Tibial nerve (tissue), 4 donors: Measurements from ENCODE around the gene EMILIN1.

Experiments used
- EP300 ChIP-seq, 2 donors: sonication (generic); formaldehyde crosslinking; IDR thresholded peaks; one replicate each; pipeline ENCODE4 v1.6.1; 2017; ENCODE audit warnings: antibody characterized with exemption in 2 of 2, mild to moderate bottlenecking in 1 of 2
- POLR2A ChIP-seq, 2 donors: fragments of 450-650 bp; IDR thresholded peaks; one replicate each; pipeline ENCODE4 v1.6.1; 2017; ENCODE audit warnings: antibody characterized with exemption in 2 of 2, mild to moderate bottlenecking in 2 of 2, moderate library complexity in 2 of 2
- TF ChIP-seq, protein P1 (sequence below), 5 experiments: fragments of 200-600 bp in 3 of 5; fragments of 450-650 bp in 2 of 5; sonication (generic) in 3 of 5; IDR thresholded peaks; one replicate each; pipeline ENCODE4 v1.5.1; 2016 to 2019; ENCODE audit warnings: antibody characterized with exemption in 5 of 5, mild to moderate bottlenecking in 3 of 5, moderate library complexity in 2 of 5

DNA sequence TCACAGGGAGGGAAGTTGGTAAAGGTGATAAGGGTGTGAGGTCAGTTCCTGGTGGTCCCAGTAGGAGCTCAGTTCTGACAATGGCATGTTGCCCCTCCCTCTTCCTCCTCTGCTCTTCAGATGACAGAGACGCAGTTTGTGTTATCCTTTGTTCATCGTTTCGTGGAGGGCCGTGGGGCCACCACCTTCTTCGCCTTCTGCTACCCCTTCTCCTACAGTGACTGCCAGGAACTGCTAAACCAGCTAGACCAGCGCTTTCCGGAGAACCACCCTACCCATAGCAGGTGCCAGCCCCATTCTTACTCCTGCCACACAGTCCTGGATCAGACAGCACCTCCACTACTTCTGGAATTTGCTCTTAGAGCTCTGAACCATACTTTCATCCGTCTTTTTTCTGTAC, 24.6 kb upstream of the EMILIN1 start:
- TF ChIP-seq, protein P1, sequence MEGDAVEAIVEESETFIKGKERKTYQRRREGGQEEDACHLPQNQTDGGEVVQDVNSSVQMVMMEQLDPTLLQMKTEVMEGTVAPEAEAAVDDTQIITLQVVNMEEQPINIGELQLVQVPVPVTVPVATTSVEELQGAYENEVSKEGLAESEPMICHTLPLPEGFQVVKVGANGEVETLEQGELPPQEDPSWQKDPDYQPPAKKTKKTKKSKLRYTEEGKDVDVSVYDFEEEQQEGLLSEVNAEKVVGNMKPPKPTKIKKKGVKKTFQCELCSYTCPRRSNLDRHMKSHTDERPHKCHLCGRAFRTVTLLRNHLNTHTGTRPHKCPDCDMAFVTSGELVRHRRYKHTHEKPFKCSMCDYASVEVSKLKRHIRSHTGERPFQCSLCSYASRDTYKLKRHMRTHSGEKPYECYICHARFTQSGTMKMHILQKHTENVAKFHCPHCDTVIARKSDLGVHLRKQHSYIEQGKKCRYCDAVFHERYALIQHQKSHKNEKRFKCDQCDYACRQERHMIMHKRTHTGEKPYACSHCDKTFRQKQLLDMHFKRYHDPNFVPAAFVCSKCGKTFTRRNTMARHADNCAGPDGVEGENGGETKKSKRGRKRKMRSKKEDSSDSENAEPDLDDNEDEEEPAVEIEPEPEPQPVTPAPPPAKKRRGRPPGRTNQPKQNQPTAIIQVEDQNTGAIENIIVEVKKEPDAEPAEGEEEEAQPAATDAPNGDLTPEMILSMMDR (IDR thresholded peaks at IDR 0.05), result no peak
- TF ChIP-seq EP300 (IDR thresholded peaks at IDR 0.05) (no peak), POLR2A (IDR thresholded peaks at IDR 0.05) (no peak)
